GM12891 (cell line): Measurements from ENCODE around the gene PARP12.

Experiments used
- POLR2A ChIP-seq: IDR thresholded peaks from 2 replicates; pipeline ENCODE4 v1.6.1; 2011; ENCODE audit warnings: low read depth, low read length, control low read depth
- POLR2AphosphoS5 ChIP-seq: IDR thresholded peaks from 2 replicates; pipeline ENCODE4 v1.6.1; 2011; ENCODE audit warnings: low read depth, low read length, control low read depth
- SPI1 ChIP-seq: IDR thresholded peaks from 2 replicates; pipeline ENCODE4 v1.6.1; 2011; ENCODE audit warnings: low read depth, low read length, control low read depth
- TAF1 ChIP-seq: IDR thresholded peaks from 2 replicates; pipeline ENCODE4 v1.6.1; 2011; ENCODE audit warnings: low read depth, low read length, control low read depth

GRCh38 chr7:140049339-140050024, 13.3 kb downstream of the PARP12 start:
- TF ChIP-seq POLR2AphosphoS5 (no peak), POLR2A (no peak), TAF1 (no peak), SPI1 (no peak)
